ENCODE results near the gene PTRHD1. TPM values are rescaled to one million over a fixed set of nuclear protein-coding genes. Genes with fewer than 3 reads are reported as not detected.
A peak's percentile ranks its signal among the peaks of the same experiment; 100 is the strongest.

Gene PTRHD1
- total RNA-seq, 2 donors from 2014 or later, result 37.2 to 38.2 TPM

DNA sequence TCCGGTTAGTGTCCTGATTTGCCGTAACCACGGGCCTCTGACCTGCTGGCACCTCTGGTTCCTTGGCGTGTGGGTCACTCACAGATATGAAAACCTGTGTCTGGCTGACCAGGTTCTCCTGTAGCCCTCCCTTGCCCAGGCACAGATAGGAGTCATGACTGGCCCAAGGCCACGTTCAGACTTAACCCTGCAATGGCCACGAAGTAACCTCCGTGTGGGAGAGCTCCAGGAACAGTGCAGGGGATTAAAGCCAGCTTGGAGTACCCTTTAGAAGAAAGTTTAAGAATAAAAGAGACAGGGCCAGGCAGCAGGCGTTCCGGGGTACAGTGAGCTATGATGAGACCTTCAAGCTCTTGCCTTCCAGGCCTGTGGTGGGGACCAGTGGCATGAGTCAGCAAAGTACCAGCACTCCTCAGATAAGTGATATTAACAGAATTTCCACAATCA, 25.6 kb upstream of the PTRHD1 start:
- peaks cover 24% of the 10 kb centered on the region for H3K4me1 Mint-ChIP-seq
- DNase-seq, result peak; percentile 46
- Histone ChIP-seq H3K27ac (ENCODE audit: low read depth, low read length) (no peak overlapping the region), H3K4me3 (ENCODE audit: low read length) (no peak overlapping the region), H3K36me3 (ENCODE audit: control insufficient read depth, insufficient read depth, low read length) (peaks cover 86% of the 10 kb centered on the region), H3K4me1 (ENCODE audit: control insufficient read depth, insufficient read depth, low read length) (peaks cover 6% of the 10 kb centered on the region), H3K9me3 (ENCODE audit: control insufficient read depth, low read length) (no peaks in the 10 kb centered on the region), H3K9ac (ENCODE audit: extremely low read depth, low read length, poor library complexity, severe bottlenecking) (no peak overlapping the region), H3K27me3 (ENCODE audit: control insufficient read depth, insufficient read depth, low read length, poor library complexity, severe bottlenecking) (no peaks in the 10 kb centered on the region)
- H3K27ac Mint-ChIP-seq, result peak overlapping the region; percentile 39
- no peak overlapping the region for H3K4me3 Mint-ChIP-seq
- H3K27me3 Mint-ChIP-seq (ENCODE audit: insufficient read depth), result no peaks in the 10 kb centered on the region
- H3K9me3 Mint-ChIP-seq, result no peaks in the 10 kb centered on the region
- TF ChIP-seq, protein P1, sequence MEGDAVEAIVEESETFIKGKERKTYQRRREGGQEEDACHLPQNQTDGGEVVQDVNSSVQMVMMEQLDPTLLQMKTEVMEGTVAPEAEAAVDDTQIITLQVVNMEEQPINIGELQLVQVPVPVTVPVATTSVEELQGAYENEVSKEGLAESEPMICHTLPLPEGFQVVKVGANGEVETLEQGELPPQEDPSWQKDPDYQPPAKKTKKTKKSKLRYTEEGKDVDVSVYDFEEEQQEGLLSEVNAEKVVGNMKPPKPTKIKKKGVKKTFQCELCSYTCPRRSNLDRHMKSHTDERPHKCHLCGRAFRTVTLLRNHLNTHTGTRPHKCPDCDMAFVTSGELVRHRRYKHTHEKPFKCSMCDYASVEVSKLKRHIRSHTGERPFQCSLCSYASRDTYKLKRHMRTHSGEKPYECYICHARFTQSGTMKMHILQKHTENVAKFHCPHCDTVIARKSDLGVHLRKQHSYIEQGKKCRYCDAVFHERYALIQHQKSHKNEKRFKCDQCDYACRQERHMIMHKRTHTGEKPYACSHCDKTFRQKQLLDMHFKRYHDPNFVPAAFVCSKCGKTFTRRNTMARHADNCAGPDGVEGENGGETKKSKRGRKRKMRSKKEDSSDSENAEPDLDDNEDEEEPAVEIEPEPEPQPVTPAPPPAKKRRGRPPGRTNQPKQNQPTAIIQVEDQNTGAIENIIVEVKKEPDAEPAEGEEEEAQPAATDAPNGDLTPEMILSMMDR (conservative IDR thresholded peaks at IDR 0.05), result no peak
- peaks cover 72% of the 10 kb centered on the region for H3K36me3 Mint-ChIP-seq (ENCODE audit: low read depth)
- WGBS, 2 experiments (ENCODE audit: insufficient coverage in 1 of 2, insufficient read length in 1 of 2), result 84 to 86% methylated on average over 9 of the region's 9 CpGs

- Histone ChIP-seq H3K4me3 (ENCODE audit: low read length) (no peak overlapping the region), H3K9me3 (ENCODE audit: control insufficient read depth, low read length) (no peaks in the 10 kb centered on the region), H3K4me1 (ENCODE audit: control insufficient read depth, insufficient read depth, low read length) (peaks cover 3% of the 10 kb centered on the region), H3K27me3 (ENCODE audit: control insufficient read depth, insufficient read depth, low read length, poor library complexity, severe bottlenecking) (no peaks in the 10 kb centered on the region), H3K9ac (ENCODE audit: extremely low read depth, low read length, poor library complexity, severe bottlenecking) (no peak overlapping the region), H3K27ac (ENCODE audit: low read depth, low read length) (no peak overlapping the region), H3K36me3 (ENCODE audit: control insufficient read depth, insufficient read depth, low read length) (peaks cover 87% of the 10 kb centered on the region)
- 96 to 100% methylated on average over 1 to 4 of the region's 4 CpGs for WGBS, 2 experiments (ENCODE audit: insufficient coverage in 1 of 2, insufficient read length in 1 of 2)
- no peaks in the 10 kb centered on the region for H3K27me3 Mint-ChIP-seq (ENCODE audit: insufficient read depth)
- peak; percentile 11 for DNase-seq
- H3K36me3 Mint-ChIP-seq (ENCODE audit: low read depth), result peaks cover 72% of the 10 kb centered on the region
- peak overlapping the region; percentile 66 for H3K27ac Mint-ChIP-seq
- no peak overlapping the region for H3K4me3 Mint-ChIP-seq
- H3K9me3 Mint-ChIP-seq, result peaks cover under 1% of the 10 kb centered on the region
- TF ChIP-seq, protein P1 (conservative IDR thresholded peaks at IDR 0.05), result no peak
- H3K4me1 Mint-ChIP-seq, result peaks cover 20% of the 10 kb centered on the region
These were observed 23.7 kb upstream of the PTRHD1 start for GRCh38 chr2:24816884-24817283.

GRCh38 chr2:24816404-24816803, 23.2 kb upstream of the PTRHD1 start:
- Histone ChIP-seq H3K27ac (ENCODE audit: low read depth, low read length) (no peak overlapping the region), H3K9ac (ENCODE audit: extremely low read depth, low read length, poor library complexity, severe bottlenecking) (no peak overlapping the region), H3K36me3 (ENCODE audit: control insufficient read depth, insufficient read depth, low read length) (peaks cover 86% of the 10 kb centered on the region), H3K4me3 (ENCODE audit: low read length) (no peak overlapping the region), H3K4me1 (ENCODE audit: control insufficient read depth, insufficient read depth, low read length) (no peaks in the 10 kb centered on the region), H3K9me3 (ENCODE audit: control insufficient read depth, low read length) (no peaks in the 10 kb centered on the region), H3K27me3 (ENCODE audit: control insufficient read depth, insufficient read depth, low read length, poor library complexity, severe bottlenecking) (no peaks in the 10 kb centered on the region)
- Mint-ChIP-seq H3K4me3 (no peak overlapping the region), H3K36me3 (ENCODE audit: low read depth) (peaks cover 73% of the 10 kb centered on the region), H3K27me3 (ENCODE audit: insufficient read depth) (no peaks in the 10 kb centered on the region), H3K9me3 (peaks cover 2% of the 10 kb centered on the region), H3K27ac (no peak overlapping the region), H3K4me1 (peaks cover 16% of the 10 kb centered on the region)
- WGBS, 2 experiments (ENCODE audit: insufficient coverage in 1 of 2, insufficient read length in 1 of 2), result 95 to 96% methylated on average over 4 to 6 of the region's 6 CpGs
- peak; percentile 27 for DNase-seq
- TF ChIP-seq, protein P1 (conservative IDR thresholded peaks at IDR 0.05), result no peak
